Neural cell (in vitro differentiated cells): ENCODE measurements around the gene SH3RF1. TPM values are rescaled to one million over a fixed set of nuclear protein-coding genes. Genes with fewer than 3 reads are reported as not detected.

Source experiments
- H2AFZ ChIP-seq: fragments of 200-600, 300-800 bp; sonication (generic), shearing (Covaris generic); 2 replicates; pipeline ENCODE4 v1.6.0; 2014; ENCODE audit warnings: low read depth, mild to moderate bottlenecking, antibody characterized with exemption, low read length, moderate library complexity
- H3F3A ChIP-seq: fragments of 200-600 bp; shearing (Covaris generic); 2 replicates; pipeline ENCODE4 v1.6.1; 2016; ENCODE audit warnings: mild to moderate bottlenecking, moderate library complexity, mixed read lengths, antibody characterized with exemption, low read length; ENCODE audit not compliant: insufficient read depth, poor library complexity, severe bottlenecking
- H3K27ac ChIP-seq: fragments of 200-600, 300-800 bp; sonication (generic), shearing (Covaris generic); 2 replicates; pipeline ENCODE4 v1.5.1; 2014; ENCODE audit warnings: mild to moderate bottlenecking, low read length, moderate library complexity
- H3K27me3 ChIP-seq: fragments of 300-800, 200-600 bp; sonication (generic), shearing (Covaris generic); 2 replicates; pipeline ENCODE4 v1.6.0; 2014; ENCODE audit warnings: mild to moderate bottlenecking, low read depth, low read length, moderate library complexity; ENCODE audit not compliant: insufficient read depth
- H3K36me3 ChIP-seq: fragments of 300-800, 200-600 bp; sonication (generic), shearing (Covaris generic); 2 replicates; pipeline ENCODE4 v1.5.1; 2014; ENCODE audit warnings: mild to moderate bottlenecking, antibody characterized with exemption, low read length, moderate library complexity; ENCODE audit not compliant: insufficient read depth
- H3K4me2 ChIP-seq: fragments of 300-800, 200-600 bp; sonication (generic), shearing (Covaris generic); 2 replicates; pipeline ENCODE4 v1.6.0; 2014; ENCODE audit warnings: mild to moderate bottlenecking, low read length
- H3K4me3 ChIP-seq: fragments of 300-800, 200-600 bp; sonication (generic), shearing (Covaris generic); 2 replicates; pipeline ENCODE4 v1.5.1; 2014; ENCODE audit warnings: mild to moderate bottlenecking, low read length, moderate library complexity
- H3K79me2 ChIP-seq: fragments of 200-600 bp; shearing (Covaris generic); replicated peaks from 2 replicates; pipeline ENCODE4 v1.6.0; 2014; ENCODE audit warnings: mild to moderate bottlenecking, low read length, moderate library complexity; ENCODE audit not compliant: insufficient read depth
- H3K9ac ChIP-seq: fragments of 300-800, 200-600 bp; sonication (generic), shearing (Covaris generic); 2 replicates; pipeline ENCODE4 v1.6.1; 2016; ENCODE audit warnings: mild to moderate bottlenecking, low read length, mixed read lengths
- H3K9me2 ChIP-seq: fragments of 200-600 bp; shearing (Covaris generic); 2 replicates; pipeline ENCODE4 v1.6.1; 2016; ENCODE audit warnings: mild to moderate bottlenecking, low read length, mixed read lengths; ENCODE audit not compliant: insufficient read depth
- H3K9me3 ChIP-seq: fragments of 200-600, 300-800 bp; sonication (generic), shearing (Covaris generic); 2 replicates; pipeline ENCODE4 v1.6.1; 2016; ENCODE audit warnings: mild to moderate bottlenecking, mixed run types, low read length, moderate library complexity, mixed read lengths
- H4K20me1 ChIP-seq: fragments of 200-600 bp; shearing (Covaris generic); 2 replicates; pipeline ENCODE4 v1.6.1; 2016; ENCODE audit warnings: mild to moderate bottlenecking, mixed run types; ENCODE audit not compliant: insufficient read depth
- CTCF ChIP-seq: fragments of 450-650 bp; IDR thresholded peaks from 2 replicates; pipeline ENCODE4 v1.5.1; 2014; ENCODE audit warnings: antibody characterized with exemption, mild to moderate bottlenecking, moderate library complexity; ENCODE audit not compliant: poor library complexity, severe bottlenecking
- EZH2 ChIP-seq: fragments of 200-600, 300-800 bp; shearing (Covaris generic), sonication (generic); IDR thresholded peaks from 2 replicates; pipeline ENCODE4 v1.6.1; 2014; ENCODE audit warnings: antibody characterized with exemption, low read length, borderline replicate concordance, mild to moderate bottlenecking; ENCODE audit not compliant: insufficient read depth, poor library complexity, severe bottlenecking
- MXI1 ChIP-seq: fragments of 450-650 bp; conservative IDR thresholded peaks from 2 replicates; pipeline ENCODE4 v1.6.1; 2014; ENCODE audit warnings: antibody characterized with exemption, mild to moderate bottlenecking; ENCODE audit not compliant: poor library complexity, severe bottlenecking
- POLR2AphosphoS5 ChIP-seq: IDR thresholded peaks from 2 replicates; pipeline ENCODE4 v1.6.1; 2012
- RAD21 ChIP-seq: fragments of 450-650 bp; conservative IDR thresholded peaks from 2 replicates; pipeline ENCODE4 v1.6.1; 2014; ENCODE audit warnings: antibody characterized with exemption, mild to moderate bottlenecking, moderate library complexity
- REST ChIP-seq: IDR thresholded peaks from 2 replicates; pipeline ENCODE4 v1.6.1; 2012; ENCODE audit warnings: borderline replicate concordance
- SMC3 ChIP-seq: fragments of 450-650 bp; conservative IDR thresholded peaks from 2 replicates; pipeline ENCODE4 v1.6.1; 2014; ENCODE audit warnings: antibody characterized with exemption, mild to moderate bottlenecking, moderate library complexity; ENCODE audit not compliant: poor library complexity
- polyA plus RNA-seq: library from polyadenylated mRNA; depleted of rRNA; stranded (reverse); fragments of >200 nt; gene quantifications from 2 replicates; pipeline ENCODE4 v1.2.3, GENCODE V29; 2014

The SH3RF1 gene
- polyA plus RNA-seq, 1 donor from 2014 or later = 3.1 TPM

GRCh38 chr4:169051761-169052593 is 218.8 kb downstream of the SH3RF1 start:
- no peak overlapping the region for H3K9ac ChIP-seq
- H3K27me3 ChIP-seq = no peaks in the 10 kb centered on the region
- no peaks in the 10 kb centered on the region for H3K9me2 ChIP-seq
- H4K20me1 ChIP-seq = no peaks in the 10 kb centered on the region
- no peak overlapping the region for H2AFZ ChIP-seq
- no peaks in the 10 kb centered on the region for H3K36me3 ChIP-seq
- no peak overlapping the region for H3K27ac ChIP-seq
- no peak for TF ChIP-seq RAD21
- no peaks in the 10 kb centered on the region for H3K9me3 ChIP-seq
- H3K4me3 ChIP-seq = no peak overlapping the region
- H3K79me2 ChIP-seq = no peaks in the 10 kb centered on the region
- H3F3A ChIP-seq = no peaks in the 10 kb centered on the region
- no peak overlapping the region for H3K4me2 ChIP-seq

- Histone ChIP-seq H2AFZ (no peak overlapping the region), H3K27me3 (no peaks in the 10 kb centered on the region)
- TF ChIP-seq EZH2 (no peak), CTCF (no peak), REST (no peak), POLR2AphosphoS5 (no peak), MXI1 (no peak), SMC3 (no peak)
Measured at GRCh38 chr4:169050881-169051760, 219.6 kb downstream of the SH3RF1 start.

More at GRCh38 chr4:169050881-169051760, 219.6 kb downstream of the SH3RF1 start:
- Histone ChIP-seq H3K36me3 (no peaks in the 10 kb centered on the region), H3K27ac (no peak overlapping the region), H3K9ac (no peak overlapping the region), H3F3A (no peaks in the 10 kb centered on the region), H3K4me2 (no peak overlapping the region), H3K4me3 (no peak overlapping the region), H3K9me3 (no peaks in the 10 kb centered on the region), H3K79me2 (no peaks in the 10 kb centered on the region), H4K20me1 (no peaks in the 10 kb centered on the region), H3K9me2 (no peaks in the 10 kb centered on the region)
